ENCODE results near the gene SETBP1. TPM values are rescaled to one million over a fixed set of nuclear protein-coding genes. Genes with fewer than 3 reads are reported as not detected.

The SETBP1 gene
- total RNA-seq, 1 experiment from 2014 or later = 9.6 TPM

- no peak for TF ChIP-seq PREB (CRISPR knock-in tag; IDR thresholded peaks at IDR 0.05; ENCODE audit: borderline replicate concordance)
These were observed 419.8 kb downstream of the SETBP1 start (continued) for GRCh38 chr18:45100321-45101105.

- no peak for DNase-seq (ENCODE audit: low spot score)
- CTCF ChIA-PET = no interaction called here
- Mint-ChIP-seq H3K27me3 (ENCODE audit: low read depth) (no peaks in the 10 kb centered on the region; the same call in 1 of the 2 replicates), H3K36me3 (no peaks in the 10 kb centered on the region), H3K9me3 (peaks cover 5% of the 10 kb centered on the region; the same call in 1 of the 2 replicates), H3K4me3 (no peak overlapping the region), H3K4me1 (peaks cover 25% of the 10 kb centered on the region), H3K27ac (no peak overlapping the region)
- TF ChIP-seq FOXP4 (CRISPR knock-in tag; IDR thresholded peaks at IDR 0.05) (no peak), TCF7 (CRISPR knock-in tag; IDR thresholded peaks at IDR 0.05; ENCODE audit: low read depth) (no peak), CREM (CRISPR knock-in tag; IDR thresholded peaks at IDR 0.05) (no peak), ZNF281 (CRISPR knock-in tag; IDR thresholded peaks at IDR 0.05) (no peak), ZNF396 (CRISPR knock-in tag; IDR thresholded peaks at IDR 0.05; ENCODE audit: borderline replicate concordance) (no peak), ATF3 (CRISPR knock-in tag; conservative IDR thresholded peaks at IDR 0.05) (no peak), HMGA2 (CRISPR knock-in tag; IDR thresholded peaks at IDR 0.05) (no peak), NR2C2 (CRISPR knock-in tag; IDR thresholded peaks at IDR 0.05) (no peak), RORB (CRISPR knock-in tag; IDR thresholded peaks at IDR 0.05) (no peak), NFYB (CRISPR knock-in tag; conservative IDR thresholded peaks at IDR 0.05; ENCODE audit: low read depth) (no peak), SMAD4 (CRISPR knock-in tag; IDR thresholded peaks at IDR 0.05) (no peak), HMGXB4 (CRISPR knock-in tag; IDR thresholded peaks at IDR 0.05) (no peak), CREB1 (CRISPR knock-in tag; IDR thresholded peaks at IDR 0.05) (no peak), NFATC4 (CRISPR knock-in tag; IDR thresholded peaks at IDR 0.05) (no peak), ZNF317 (CRISPR knock-in tag; IDR thresholded peaks at IDR 0.05; ENCODE audit: borderline replicate concordance, low read depth) (no peak), MLX (CRISPR knock-in tag; IDR thresholded peaks at IDR 0.05) (no peak), SMAD3 (CRISPR knock-in tag; IDR thresholded peaks at IDR 0.05; ENCODE audit: borderline replicate concordance) (no peak), ATF1 (CRISPR knock-in tag; IDR thresholded peaks at IDR 0.05) (no peak), PREB (CRISPR knock-in tag; IDR thresholded peaks at IDR 0.05; ENCODE audit: borderline replicate concordance) (no peak), GRHL2 (CRISPR knock-in tag; IDR thresholded peaks at IDR 0.05; ENCODE audit: insufficient replicate concordance, severe bottlenecking) (no peak)
- POLR2A ChIA-PET = no interaction called here
- ATAC-seq = no peak
These were observed 421.4 kb downstream of the SETBP1 start for GRCh38 chr18:45102126-45102525.
